Esophagus squamous epithelium (tissue), 5 donors: ENCODE measurements around the gene NRDE2. TPM values are rescaled to one million over a fixed set of nuclear protein-coding genes. Genes with fewer than 3 reads are reported as not detected.

Experiments
- DNase-seq: peaks from one replicate; lab custom pipeline; 2025; lab: John Stamatoyannopoulos, UW
- H3K27ac ChIP-seq, 4 donors: fragments of 200-600 bp; sonication (generic); one replicate each; pipeline ENCODE4 v1.5.1; 2016 to 2019; ENCODE audit warnings: mild to moderate bottlenecking in 1 of 4
- H3K27me3 ChIP-seq, 4 donors: fragments of 200-600 bp; sonication (generic); 1 replicate in 3 of 4; 2 replicates in 1 of 4; pipeline versions ENCODE4 v1.5.1 to v1.6.0; 2017 to 2021; ENCODE audit warnings: antibody characterized with exemption in 1 of 4
- H3K36me3 ChIP-seq, 3 donors: fragments of 200-600 bp; sonication (generic); one replicate each; pipeline ENCODE4 v1.5.1; 2016 to 2019
- H3K4me1 ChIP-seq, 3 donors: fragments of 200-600 bp; sonication (generic); one replicate each; pipeline ENCODE4 v1.5.1; 2017 to 2019
- H3K4me3 ChIP-seq, 4 donors: fragments of 200-600 bp; sonication (generic); 1 replicate in 3 of 4; 2 replicates in 1 of 4; pipeline ENCODE4 v1.5.1; 2016 to 2019; ENCODE audit warnings: mild to moderate bottlenecking in 2 of 4, moderate library complexity in 1 of 4
- H3K9me3 ChIP-seq, 3 donors: fragments of 200-600 bp; sonication (generic); one replicate each; pipeline ENCODE4 v1.5.1; 2016 to 2019
- POLR2A ChIP-seq, 4 donors: fragments of 450-650 bp; IDR thresholded peaks; one replicate each; pipeline ENCODE4 v1.6.1; 2017; ENCODE audit warnings: antibody characterized with exemption in 4 of 4, mild to moderate bottlenecking in 4 of 4, moderate library complexity in 3 of 4
- WGBS, 2 donors: methylation state at CpG; one replicate each; pipeline ENCODE4 v1.1.5; 2018; 5-methylcytosine and 5-hydroxymethylcytosine counted together
- intact Hi-C: fragments of 100-400 bp; cut with DNase I; formaldehyde crosslinking; loops from one replicate; pipeline ENCODE4 v1.15.0; 2022
- total RNA-seq, 4 donors: library from RNA; depleted of rRNA; stranded (reverse); fragments of >200 nt; gene quantifications; one replicate each; pipeline ENCODE4 v1.1.0, GENCODE V29; 2016
- TF ChIP-seq, protein P1 (sequence below), 6 experiments: fragments of 450-650 bp in 4 of 6; fragments of 200-600 bp in 2 of 6; sonication (generic) in 2 of 6; IDR thresholded peaks; one replicate each; pipeline ENCODE4 v1.5.1; 2016 to 2019; ENCODE audit warnings: antibody characterized with exemption in 6 of 6, mild to moderate bottlenecking in 4 of 6, moderate library complexity in 4 of 6
- donor health status: DM: yes; HTN: yes; CAD: no.

Gene NRDE2
- total RNA-seq, 4 donors from 2014 or later, result 9.6 to 13.4 (median 10.3) TPM

DNA sequence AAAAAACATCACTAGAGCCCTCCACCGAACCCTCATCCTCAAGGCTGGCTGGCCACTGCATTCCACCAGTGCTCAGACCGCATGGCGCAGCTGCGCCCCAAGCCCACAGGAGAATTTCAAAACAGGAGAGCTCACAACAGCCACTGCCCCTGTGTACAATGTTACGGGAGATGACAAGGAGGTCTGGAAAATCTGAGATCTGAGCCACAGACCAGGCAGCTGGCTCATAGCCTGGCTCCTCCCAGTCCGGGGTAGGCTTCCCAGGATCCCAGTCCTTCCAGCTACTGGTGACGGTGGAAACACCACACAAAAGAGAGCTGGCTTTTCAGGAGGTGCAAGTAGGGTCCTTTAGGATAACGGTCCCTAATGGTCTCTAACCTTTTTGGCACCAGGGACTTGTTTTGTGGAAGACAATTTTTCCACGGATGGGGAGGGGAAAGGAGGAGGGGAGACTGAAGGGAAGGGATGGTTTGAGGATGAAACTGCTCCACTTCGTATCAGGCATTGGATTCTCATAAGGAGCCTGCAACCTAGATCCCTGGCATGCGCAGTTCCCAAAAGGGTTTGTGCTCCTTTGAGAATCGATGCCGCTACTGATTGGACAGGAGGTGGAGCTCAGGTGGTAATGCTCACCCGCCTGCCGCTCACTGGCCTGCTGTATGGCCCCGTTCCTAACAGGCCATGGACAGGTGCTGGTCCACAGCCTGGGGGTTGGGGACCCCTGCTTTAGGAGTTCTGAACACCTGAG, 23.0 kb upstream of the NRDE2 start:
- Histone ChIP-seq H3K9me3 (no peaks in the 10 kb centered on the region), H3K27ac (no peak overlapping the region), H3K4me3 (no peak overlapping the region), H3K36me3 (no peaks in the 10 kb centered on the region), H3K27me3 (peaks cover 0 to 3% (median 0%) of the 10 kb centered on the region in 4 donors), H3K4me1 (no peaks in the 10 kb centered on the region)
- no peak for TF ChIP-seq POLR2A (IDR thresholded peaks at IDR 0.05)
- TF ChIP-seq, protein P1, sequence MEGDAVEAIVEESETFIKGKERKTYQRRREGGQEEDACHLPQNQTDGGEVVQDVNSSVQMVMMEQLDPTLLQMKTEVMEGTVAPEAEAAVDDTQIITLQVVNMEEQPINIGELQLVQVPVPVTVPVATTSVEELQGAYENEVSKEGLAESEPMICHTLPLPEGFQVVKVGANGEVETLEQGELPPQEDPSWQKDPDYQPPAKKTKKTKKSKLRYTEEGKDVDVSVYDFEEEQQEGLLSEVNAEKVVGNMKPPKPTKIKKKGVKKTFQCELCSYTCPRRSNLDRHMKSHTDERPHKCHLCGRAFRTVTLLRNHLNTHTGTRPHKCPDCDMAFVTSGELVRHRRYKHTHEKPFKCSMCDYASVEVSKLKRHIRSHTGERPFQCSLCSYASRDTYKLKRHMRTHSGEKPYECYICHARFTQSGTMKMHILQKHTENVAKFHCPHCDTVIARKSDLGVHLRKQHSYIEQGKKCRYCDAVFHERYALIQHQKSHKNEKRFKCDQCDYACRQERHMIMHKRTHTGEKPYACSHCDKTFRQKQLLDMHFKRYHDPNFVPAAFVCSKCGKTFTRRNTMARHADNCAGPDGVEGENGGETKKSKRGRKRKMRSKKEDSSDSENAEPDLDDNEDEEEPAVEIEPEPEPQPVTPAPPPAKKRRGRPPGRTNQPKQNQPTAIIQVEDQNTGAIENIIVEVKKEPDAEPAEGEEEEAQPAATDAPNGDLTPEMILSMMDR (IDR thresholded peaks at IDR 0.05), result no peak
- 83% methylated on average over 13 to 15 of the region's 16 CpGs for WGBS, 2 donors
- intact Hi-C loops, result no loop called here
- DNase-seq, result no peak

DNA sequence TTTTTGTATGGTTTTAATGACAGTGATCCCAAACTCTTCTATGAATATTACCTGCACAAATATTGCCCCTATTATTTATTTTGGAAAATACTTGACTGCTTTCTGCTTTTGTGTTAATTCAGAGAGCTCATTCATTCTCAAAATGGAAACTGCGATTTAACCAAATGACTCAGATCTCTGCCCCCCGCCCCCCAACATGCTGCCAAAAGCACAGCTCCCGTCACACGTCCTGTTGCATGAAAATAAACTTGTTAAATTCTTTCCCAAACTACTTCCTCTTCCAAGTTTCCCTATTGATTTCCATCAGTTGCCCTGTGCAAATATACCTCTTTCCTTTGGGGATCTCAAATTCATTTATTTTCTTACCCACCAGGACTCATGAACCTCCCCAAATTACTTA, 18.0 kb upstream of the NRDE2 start:
- 24 to 25% methylated on average over 4 of the region's 4 CpGs for WGBS, 2 donors
- no peaks in the 10 kb centered on the region for H3K36me3 ChIP-seq
- DNase-seq, result no peak
- peaks cover 0 to 17% (median 0%) of the 10 kb centered on the region in 3 donors for H3K4me1 ChIP-seq
- intact Hi-C loops, result no loop called here
- H3K27me3 ChIP-seq, result no peaks in the 10 kb centered on the region
- TF ChIP-seq, protein P1 (IDR thresholded peaks at IDR 0.05), result no peak
- TF ChIP-seq POLR2A (IDR thresholded peaks at IDR 0.05), result no peak
- H3K4me3 ChIP-seq, result no peak overlapping the region
- no peak overlapping the region for H3K27ac ChIP-seq
- H3K9me3 ChIP-seq, result no peaks in the 10 kb centered on the region

DNA sequence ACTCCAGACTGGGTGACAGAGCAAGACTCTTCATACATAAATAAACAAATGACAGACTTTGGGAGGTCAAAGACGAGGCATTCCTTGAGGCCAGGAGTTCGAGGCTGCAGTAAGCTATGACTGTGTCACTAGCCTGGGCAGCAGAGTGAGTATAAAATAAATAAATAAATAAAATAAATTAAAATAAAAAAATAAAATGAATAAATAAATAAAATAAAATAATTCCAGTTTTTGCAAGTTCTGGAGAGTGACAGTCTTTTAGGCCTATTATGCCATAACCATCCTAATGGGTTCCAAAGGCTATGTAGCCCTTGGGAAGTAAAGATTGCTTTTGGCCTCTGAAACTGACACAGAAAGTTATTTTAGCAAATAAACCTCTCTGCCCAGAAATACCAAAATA, 16.5 kb upstream of the NRDE2 start:
- Histone ChIP-seq H3K4me3 (no peak overlapping the region), H3K36me3 (no peaks in the 10 kb centered on the region), H3K27ac (no peak overlapping the region), H3K4me1 (peaks cover 0 to 19% (median 0%) of the 10 kb centered on the region in 3 donors), H3K27me3 (no peaks in the 10 kb centered on the region), H3K9me3 (no peaks in the 10 kb centered on the region)
- intact Hi-C loops, result no loop called here
- TF ChIP-seq, protein P1 (IDR thresholded peaks at IDR 0.05), result no peak
- TF ChIP-seq POLR2A (IDR thresholded peaks at IDR 0.05), result no peak
- WGBS, 2 donors, result 90 to 100% methylated on average over 2 of the region's 2 CpGs
- DNase-seq, result no peak

DNA sequence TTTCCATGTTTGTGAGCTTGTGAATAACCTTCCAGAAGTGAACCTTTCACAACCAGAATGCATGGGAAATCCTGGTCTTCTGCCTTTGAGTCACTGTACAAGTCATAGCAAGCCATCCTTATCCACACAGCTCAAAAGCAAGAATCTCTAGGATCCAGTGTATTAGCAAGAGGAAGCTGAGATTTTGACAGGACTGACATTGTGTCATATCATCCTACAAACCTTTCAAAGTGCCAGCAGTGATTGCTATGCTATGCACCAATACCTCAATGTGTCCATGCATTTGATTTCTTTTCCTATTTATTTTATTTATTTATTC, 13.5 kb upstream of the NRDE2 start:
- Histone ChIP-seq H3K9me3 (no peaks in the 10 kb centered on the region), H3K4me1 (peaks cover 0 to 19% (median 0%) of the 10 kb centered on the region in 3 donors), H3K27me3 (no peaks in the 10 kb centered on the region), H3K27ac (peak overlapping the region in 2 of 4 donors; percentile 22 to 43), H3K36me3 (no peaks in the 10 kb centered on the region), H3K4me3 (no peak overlapping the region)
- intact Hi-C loops, result no loop called here
- DNase-seq, result no peak
- TF ChIP-seq, protein P1 (IDR thresholded peaks at IDR 0.05), result no peak
- no peak for TF ChIP-seq POLR2A (IDR thresholded peaks at IDR 0.05)

DNA sequence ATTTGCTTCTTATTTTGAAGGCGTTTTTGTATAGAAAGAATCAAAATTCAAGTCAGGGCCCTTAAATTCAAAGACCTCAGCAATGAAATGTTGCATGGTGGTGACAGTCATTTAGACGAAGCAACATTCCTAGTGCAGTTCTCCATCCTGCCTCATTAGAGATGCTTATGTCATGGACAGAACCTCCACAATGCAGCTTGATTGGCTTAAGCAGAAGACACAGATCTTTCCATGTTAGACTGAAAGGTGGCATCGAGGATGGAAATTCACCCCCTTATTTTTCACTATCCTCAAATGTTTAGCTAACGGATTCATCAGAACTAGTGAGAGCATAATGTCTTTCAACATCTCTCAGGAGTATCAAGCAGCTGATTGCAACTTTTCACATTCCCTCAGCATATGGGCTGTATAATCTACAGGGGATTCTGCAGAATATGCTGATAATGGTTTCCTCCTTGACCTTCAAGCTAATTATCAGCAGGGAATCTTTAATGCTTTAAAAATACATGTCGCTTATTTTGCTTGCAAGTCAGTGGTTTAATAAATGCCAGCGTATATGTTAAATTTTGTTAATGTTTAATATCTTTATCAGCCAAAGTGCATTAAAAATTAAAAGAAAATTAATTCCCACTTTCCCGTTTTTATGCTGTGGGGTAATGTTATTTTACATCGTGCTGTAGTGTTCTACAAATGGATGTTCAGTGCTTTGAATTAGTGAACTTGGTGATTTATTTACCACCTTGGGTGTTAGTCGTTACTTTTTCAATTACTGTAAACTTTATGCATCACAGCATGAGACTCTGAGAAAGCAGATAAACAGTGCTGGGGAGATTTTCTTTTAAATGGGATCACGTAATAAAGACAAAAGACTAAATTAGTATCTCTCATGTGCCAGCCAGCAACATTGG, 12.8 kb upstream of the NRDE2 start:
- Histone ChIP-seq H3K4me3 (no peak overlapping the region), H3K36me3 (no peaks in the 10 kb centered on the region), H3K27ac (no peak overlapping the region), H3K9me3 (no peaks in the 10 kb centered on the region), H3K27me3 (no peaks in the 10 kb centered on the region), H3K4me1 (peaks cover 0 to 19% (median 0%) of the 10 kb centered on the region in 3 donors)
- no peak for DNase-seq
- TF ChIP-seq, protein P1 (IDR thresholded peaks at IDR 0.05), result no peak
- no peak for TF ChIP-seq POLR2A (IDR thresholded peaks at IDR 0.05)
- WGBS, 2 donors, result 56 to 58% methylated on average over 10 of the region's 10 CpGs
- intact Hi-C loops, result no loop called here
